ENCODE data around the gene FAM151A.

DNA sequence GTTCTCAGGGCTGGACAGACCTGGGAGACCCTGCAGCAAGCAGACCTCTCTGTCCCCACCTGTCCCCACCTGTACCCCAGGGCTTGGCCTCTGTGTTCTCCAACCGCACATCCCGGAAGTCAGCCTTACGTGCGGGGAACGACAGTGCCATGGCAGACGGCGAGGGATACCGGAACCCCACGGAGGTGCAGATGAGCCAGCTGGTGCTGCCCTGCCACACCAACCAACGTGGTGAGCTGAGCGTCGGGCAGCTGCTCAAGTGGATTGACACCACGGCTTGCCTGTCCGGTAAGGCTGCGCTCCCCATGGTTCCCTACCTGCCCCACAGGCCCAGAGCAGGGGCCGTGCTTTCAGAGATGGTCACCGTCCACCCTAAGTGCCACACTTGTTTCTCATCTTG, 38.8 kb downstream of the FAM151A start:
- TF ChIP-seq, protein P1, sequence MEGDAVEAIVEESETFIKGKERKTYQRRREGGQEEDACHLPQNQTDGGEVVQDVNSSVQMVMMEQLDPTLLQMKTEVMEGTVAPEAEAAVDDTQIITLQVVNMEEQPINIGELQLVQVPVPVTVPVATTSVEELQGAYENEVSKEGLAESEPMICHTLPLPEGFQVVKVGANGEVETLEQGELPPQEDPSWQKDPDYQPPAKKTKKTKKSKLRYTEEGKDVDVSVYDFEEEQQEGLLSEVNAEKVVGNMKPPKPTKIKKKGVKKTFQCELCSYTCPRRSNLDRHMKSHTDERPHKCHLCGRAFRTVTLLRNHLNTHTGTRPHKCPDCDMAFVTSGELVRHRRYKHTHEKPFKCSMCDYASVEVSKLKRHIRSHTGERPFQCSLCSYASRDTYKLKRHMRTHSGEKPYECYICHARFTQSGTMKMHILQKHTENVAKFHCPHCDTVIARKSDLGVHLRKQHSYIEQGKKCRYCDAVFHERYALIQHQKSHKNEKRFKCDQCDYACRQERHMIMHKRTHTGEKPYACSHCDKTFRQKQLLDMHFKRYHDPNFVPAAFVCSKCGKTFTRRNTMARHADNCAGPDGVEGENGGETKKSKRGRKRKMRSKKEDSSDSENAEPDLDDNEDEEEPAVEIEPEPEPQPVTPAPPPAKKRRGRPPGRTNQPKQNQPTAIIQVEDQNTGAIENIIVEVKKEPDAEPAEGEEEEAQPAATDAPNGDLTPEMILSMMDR (IDR thresholded peaks at IDR 0.05 in 4 of 5, conservative IDR thresholded peaks at IDR 0.05 in 1 of 5), result no peak
- TF ChIP-seq POLR2A (IDR thresholded peaks at IDR 0.05), result no peak

Measured in gastrocnemius medialis (tissue), 4 donors.